Measurements from ENCODE around the gene BLACAT1. TPM values are rescaled to one million over a fixed set of nuclear protein-coding genes. Genes with fewer than 3 reads are reported as not detected.

Gene BLACAT1
- total and polyA plus RNA-seq, 7 donors = not detected

- TF ChIP-seq CTCF (IDR thresholded peaks at IDR 0.05) = no peak
- Histone ChIP-seq H3K9me3 (no peaks in the 10 kb centered on the region), H3K27me3 (ENCODE audit: insufficient read depth in 3 of 3, low read length in 2 of 3) (peaks cover 0 to 7% (median 0%) of the 10 kb centered on the region in 3 donors), H3K27ac (no peak overlapping the region), H3K4me3 (no peak overlapping the region), H3K36me3 (ENCODE audit: insufficient read depth in 1 of 2, low read depth in 1 of 2) (no peaks in the 10 kb centered on the region), H3K4me1 (peaks cover 13% of the 10 kb centered on the region)
- WGBS, 3 donors = 38 to 42% (median 40%) methylated on average over 7 of the region's 7 CpGs
- intact Hi-C loops (cut with DNase I) = loop anchor here in 1 of 2 donors (10.0 kb wide), 1 partner anchor 1072 kb away; no protein-coding TSS in a partner anchor
- ATAC-seq (peak in 1 of 4 donors; percentile 5), DNase-seq (no peak)
These were observed 36.9 kb upstream of the BLACAT1 start for GRCh38 chr1:205492774-205493173.

GRCh38 chr1:205492201-205492667 lies 36.4 kb upstream of the BLACAT1 start:
- Histone ChIP-seq H3K9me3 (no peaks in the 10 kb centered on the region), H3K4me3 (no peak overlapping the region), H3K27ac (no peak overlapping the region), H3K4me1 (peaks cover 13% of the 10 kb centered on the region), H3K36me3 (ENCODE audit: insufficient read depth in 1 of 2, low read depth in 1 of 2) (no peaks in the 10 kb centered on the region), H3K27me3 (ENCODE audit: insufficient read depth in 3 of 3, low read length in 2 of 3) (peaks cover 0 to 7% (median 0%) of the 10 kb centered on the region in 3 donors)
- WGBS, 3 donors = 9 to 21% (median 13%) methylated on average over 2 of the region's 2 CpGs
- ATAC-seq = peak in 2 of 4 donors; percentile 49 to 66
- no peak for TF ChIP-seq CTCF (IDR thresholded peaks at IDR 0.05)
- no peak for DNase-seq
- intact Hi-C loops (cut with DNase I) = loop anchor here in 1 of 2 donors (10.0 kb wide), 1 partner anchor 1073 kb away; no protein-coding TSS in a partner anchor

GRCh38 chr1:205491794-205492193 lies 35.9 kb upstream of the BLACAT1 start:
- DNase-seq = no peak
- Histone ChIP-seq H3K4me3 (no peak overlapping the region), H3K4me1 (peaks cover 13% of the 10 kb centered on the region), H3K9me3 (no peaks in the 10 kb centered on the region), H3K27me3 (ENCODE audit: insufficient read depth in 3 of 3, low read length in 2 of 3) (peaks cover 0 to 7% (median 0%) of the 10 kb centered on the region in 3 donors), H3K36me3 (ENCODE audit: insufficient read depth in 1 of 2, low read depth in 1 of 2) (no peaks in the 10 kb centered on the region), H3K27ac (no peak overlapping the region)
- WGBS, 3 donors = 34 to 65% (median 54%) methylated on average over 3 to 4 of the region's 4 CpGs
- no peak for TF ChIP-seq CTCF (IDR thresholded peaks at IDR 0.05)
- intact Hi-C loops (cut with DNase I) = loop anchor here in 1 of 2 donors (10.0 kb wide), 1 partner anchor 1073 kb away; no protein-coding TSS in a partner anchor
- no peak for ATAC-seq

GRCh38 chr1:205488074-205488723 lies 32.4 kb upstream of the BLACAT1 start:
- Histone ChIP-seq H3K9me3 (no peaks in the 10 kb centered on the region), H3K27ac (no peak overlapping the region), H3K27me3 (ENCODE audit: insufficient read depth in 3 of 3, low read length in 2 of 3) (peaks cover 0 to 15% (median 1%) of the 10 kb centered on the region in 3 donors), H3K4me1 (peaks cover 8% of the 10 kb centered on the region), H3K36me3 (ENCODE audit: insufficient read depth in 1 of 2, low read depth in 1 of 2) (no peaks in the 10 kb centered on the region), H3K4me3 (no peak overlapping the region)
- intact Hi-C loops (cut with DNase I) = loop anchor here (1.0 to 5.0 kb wide), 2 partner anchors 36 to 91 kb away; no protein-coding TSS in a partner anchor
- 39 to 52% (median 45%) methylated on average over 9 of the region's 9 CpGs for WGBS, 3 donors
- DNase-seq (no peak), ATAC-seq (peak; percentile 70 to 81 (median 78))
- TF ChIP-seq CTCF (IDR thresholded peaks at IDR 0.05) = peak; percentile 75

Data from psoas muscle (tissue), 8 donors.